Right atrium auricular region (tissue), 2 donors: ENCODE results near the gene SLC66A1. TPM values are rescaled to one million over a fixed set of nuclear protein-coding genes. Genes with fewer than 3 reads are reported as not detected.
"Not testable (repeated sequence)": the region's sequence is repeated elsewhere in the genome, so short reads cannot be mapped to it uniquely, and the experiment has no call there.

Source experiments
- DNase-seq: peaks from one replicate; pipeline ENCODE4 v3.0.0-alpha.2; 2019; ENCODE audit warnings: low spot score
- H3K27ac ChIP-seq, 2 donors: fragments of 200-600 bp; sonication (generic); 1 replicate in 1 of 2; 2 replicates in 1 of 2; pipeline ENCODE4 v1.5.1; 2016 to 2019
- H3K27me3 ChIP-seq, 2 donors: fragments of 200-600 bp; sonication (generic); one replicate each; pipeline versions ENCODE4 v1.5.1 to v1.6.0; 2017 to 2019
- H3K36me3 ChIP-seq: fragments of 200-600 bp; sonication (generic); one replicate; pipeline ENCODE4 v1.5.1; 2016
- H3K4me1 ChIP-seq, 2 donors: fragments of 200-600 bp; sonication (generic); one replicate each; pipeline versions ENCODE4 v1.5.1 to v1.6.0; 2017 to 2019
- H3K4me3 ChIP-seq, 2 donors: fragments of 200-600 bp; sonication (generic); 1 replicate in 1 of 2; 2 replicates in 1 of 2; pipeline ENCODE4 v1.5.1; 2017 to 2019; ENCODE audit warnings: mild to moderate bottlenecking in 1 of 2, moderate library complexity in 1 of 2
- H3K9me3 ChIP-seq, 2 donors: fragments of 200-600 bp; sonication (generic); one replicate each; pipeline ENCODE4 v1.5.1; 2019
- CTCF ChIP-seq, 2 donors: fragments of 200-600 bp; sonication (generic); IDR thresholded peaks; one replicate each; pipeline ENCODE4 v1.5.1; 2019; ENCODE audit warnings: antibody characterized with exemption in 2 of 2
- total RNA-seq, 2 donors: library from RNA; depleted of rRNA; stranded (reverse); fragments of >200 nt; gene quantifications; one replicate each; pipeline ENCODE4 v1.1.0, GENCODE V29; 2016

SLC66A1 gene
- total RNA-seq = 1 to 10 TPM; 6.8 to 9.7 TPM

- DNase-seq = peak; percentile 90
- no peaks in the 10 kb centered on the region for H3K9me3 ChIP-seq
- peaks cover 13% of the 10 kb centered on the region for H3K36me3 ChIP-seq
- no peaks in the 10 kb centered on the region for H3K27me3 ChIP-seq
- TF ChIP-seq CTCF (IDR thresholded peaks at IDR 0.05) = peak in 1 of 2 donors; percentile 30
- H3K4me1 ChIP-seq = peaks cover 0 to 30% of the 10 kb centered on the region in 2 donors
- peak within 1 kb of the TSS; percentile 92 to 95 for H3K27ac ChIP-seq
- peak within 1 kb of the TSS; percentile 69 to 89 for H3K4me3 ChIP-seq
Measured at GRCh38 chr1:19311931-19312781, at the start of gene SLC66A1, which contains the start of gene AKR7A2. Gene SLC66A1, plus strand, starts transcription at chr1:19312326. Its CDS starts 5,352 bp downstream, at chr1:19317678. Gene AKR7A2, minus strand, starts transcription at chr1:19312144. Its CDS starts 20 bp downstream, at chr1:19312124.

GRCh38 chr1:19262744-19263143, 49.4 kb upstream of the SLC66A1 start:
- no peaks in the 10 kb centered on the region for H3K9me3 ChIP-seq
- H3K36me3 ChIP-seq = peaks cover 25% of the 10 kb centered on the region
- DNase-seq = no peak
- TF ChIP-seq CTCF (IDR thresholded peaks at IDR 0.05) = no peak
- no peaks in the 10 kb centered on the region for H3K27me3 ChIP-seq
- H3K4me3 ChIP-seq = no peak overlapping the region
- H3K4me1 ChIP-seq = no peaks in the 10 kb centered on the region
- H3K27ac ChIP-seq = no peak overlapping the region

GRCh38 chr1:19268445-19268844, 43.7 kb upstream of the SLC66A1 start:
- no peak for TF ChIP-seq CTCF (IDR thresholded peaks at IDR 0.05)
- Histone ChIP-seq H3K36me3 (no peaks in the 10 kb centered on the region), H3K4me3 (no peak overlapping the region), H3K4me1 (no peaks in the 10 kb centered on the region), H3K27me3 (no peaks in the 10 kb centered on the region), H3K9me3 (no peaks in the 10 kb centered on the region), H3K27ac (no peak overlapping the region)
- no peak for DNase-seq

GRCh38 chr1:19269427-19270342, 42.4 kb upstream of the SLC66A1 start:
- H3K4me3 ChIP-seq, H3K9me3 ChIP-seq, H3K36me3 ChIP-seq, H3K27ac ChIP-seq, DNase-seq, H3K4me1 ChIP-seq, H3K27me3 ChIP-seq: not testable (repeated sequence)

GRCh38 chr1:19270343-19270730, 41.8 kb upstream of the SLC66A1 start:
- not testable (repeated sequence) for H3K27ac ChIP-seq, H3K4me1 ChIP-seq, H3K9me3 ChIP-seq, H3K27me3 ChIP-seq, H3K4me3 ChIP-seq, H3K36me3 ChIP-seq, DNase-seq

- H3K27me3 ChIP-seq = no peaks in the 10 kb centered on the region
- no peak for TF ChIP-seq CTCF (IDR thresholded peaks at IDR 0.05)
- no peaks in the 10 kb centered on the region for H3K4me1 ChIP-seq
- no peaks in the 10 kb centered on the region for H3K9me3 ChIP-seq
- no peaks in the 10 kb centered on the region for H3K36me3 ChIP-seq
- no peak overlapping the region for H3K27ac ChIP-seq
- no peak overlapping the region for H3K4me3 ChIP-seq
- no peak for DNase-seq
Measured at GRCh38 chr1:19272064-19272463, 40.1 kb upstream of the SLC66A1 start.
